Germinal center (tissue), 1 donor: Measurements from ENCODE around the gene KRTAP5-8.
"Not testable (repeated sequence)": the region's sequence is repeated elsewhere in the genome, so short reads cannot be mapped to it uniquely, and the experiment has no call there.

Source experiments
- DNase-seq: peaks from one replicate; pipeline ENCODE4 v3.0.0; 2012; ENCODE audit warnings: mixed read lengths, low spot score

Gene KRTAP5-8

DNA sequence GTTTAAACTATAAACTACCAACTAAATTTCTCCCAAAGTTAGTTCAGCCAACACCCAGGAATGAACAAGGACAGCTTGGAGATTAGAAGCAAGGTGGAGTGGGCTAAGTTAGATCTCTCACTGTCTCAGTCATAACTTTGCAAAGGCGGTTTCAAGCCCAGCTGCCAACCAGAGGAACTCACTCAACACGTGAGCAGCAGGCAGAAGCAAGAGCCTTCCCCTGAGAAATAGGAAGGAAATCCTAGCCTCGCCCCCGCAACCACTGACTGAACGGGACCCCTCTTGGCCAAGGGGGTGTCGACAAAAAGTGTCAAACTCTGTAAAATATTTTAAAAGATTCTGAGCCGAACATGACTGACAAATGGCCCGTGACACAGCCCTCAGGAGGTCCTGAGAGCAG is 6.0 kb downstream of the KRTAP5-8 start:
- DNase-seq: no peak

DNA sequence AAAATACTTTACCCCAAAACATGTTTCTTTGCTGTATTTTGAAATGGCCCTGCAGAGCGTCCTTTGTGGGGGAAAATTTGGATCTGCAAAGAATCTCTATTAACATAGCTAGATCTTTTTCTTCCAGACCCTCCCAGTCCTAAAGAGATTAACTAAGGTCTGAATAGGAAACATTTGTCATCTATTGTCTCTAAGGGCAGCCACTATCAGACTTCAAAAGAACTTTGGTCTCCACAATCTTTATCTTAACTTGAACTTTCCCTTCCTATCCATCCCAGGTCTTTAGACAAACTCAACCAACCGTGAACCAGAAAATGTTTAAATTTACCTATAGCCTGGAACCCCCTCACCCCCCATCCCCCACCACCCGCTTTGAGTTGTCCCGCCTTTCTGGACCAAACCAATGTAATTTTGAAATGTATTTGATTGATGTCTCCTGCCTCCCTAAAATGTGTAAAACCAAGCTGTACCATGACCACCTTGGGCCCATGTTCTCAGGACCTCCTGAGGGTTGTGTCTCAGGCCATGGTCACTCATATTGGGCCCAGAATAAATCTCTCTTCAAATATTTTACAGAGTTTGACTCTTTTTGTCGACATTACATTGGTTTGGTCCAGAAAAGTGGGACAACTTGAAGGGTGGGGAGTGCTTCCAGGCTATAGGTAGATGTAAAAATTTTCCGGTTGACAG is 6.8 kb downstream of the KRTAP5-8 start:
- DNase-seq: no peak

DNA sequence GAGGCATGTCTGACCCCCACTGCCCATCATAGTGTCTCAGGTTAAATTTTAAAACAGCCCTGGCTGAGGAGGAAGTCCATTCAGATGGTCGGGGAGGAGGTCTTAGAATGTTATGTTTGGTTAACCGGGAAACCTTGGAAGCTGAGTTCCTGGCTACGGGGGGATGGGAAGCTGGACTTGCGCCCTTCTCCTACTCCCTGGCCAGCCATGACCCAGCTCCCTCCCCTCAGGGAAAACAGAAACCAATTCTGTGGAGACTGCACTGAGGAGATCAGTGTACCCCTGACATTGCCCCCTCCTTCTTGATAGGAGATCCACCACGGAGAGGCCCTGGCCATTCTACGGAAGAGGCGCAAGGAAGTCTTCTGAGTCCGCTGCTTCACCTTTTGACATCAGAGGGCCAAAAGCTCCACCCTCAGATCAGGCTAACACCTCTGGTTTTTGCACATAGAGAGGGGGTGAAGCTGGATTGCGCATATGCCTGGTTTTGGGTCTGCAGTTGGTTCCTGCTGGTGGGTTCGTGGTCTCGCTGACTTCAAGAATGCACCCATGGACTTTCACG is 7.7 kb downstream of the KRTAP5-8 start:
- DNase-seq: no peak

DNA sequence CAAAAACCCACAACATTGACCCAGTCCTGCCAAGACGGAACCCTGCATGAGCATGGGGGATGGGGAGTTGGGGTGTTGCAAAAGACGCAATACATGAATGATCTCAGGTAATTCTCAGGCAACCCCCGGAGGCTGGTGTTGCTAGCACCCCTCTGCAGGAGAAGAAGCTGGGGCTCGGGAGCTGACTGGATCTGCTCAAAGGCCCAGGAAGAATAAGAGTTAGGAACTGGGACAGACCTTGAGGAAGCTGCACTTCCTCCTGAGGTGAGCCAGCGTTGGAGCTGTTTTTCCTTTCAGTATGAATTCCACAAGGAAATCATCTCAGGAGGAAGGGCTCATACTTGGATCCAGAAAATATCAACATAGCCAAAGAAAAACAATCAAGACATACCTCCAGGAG is 10.3 kb downstream of the KRTAP5-8 start, which contains the start of gene KRTAP5-9:
Gene KRTAP5-9, plus strand, starts transcription at position 301 of the 400 bp plus-strand sequence. CDS start 238 bp downstream, outside the sequence.
- DNase-seq: no peak

DNA sequence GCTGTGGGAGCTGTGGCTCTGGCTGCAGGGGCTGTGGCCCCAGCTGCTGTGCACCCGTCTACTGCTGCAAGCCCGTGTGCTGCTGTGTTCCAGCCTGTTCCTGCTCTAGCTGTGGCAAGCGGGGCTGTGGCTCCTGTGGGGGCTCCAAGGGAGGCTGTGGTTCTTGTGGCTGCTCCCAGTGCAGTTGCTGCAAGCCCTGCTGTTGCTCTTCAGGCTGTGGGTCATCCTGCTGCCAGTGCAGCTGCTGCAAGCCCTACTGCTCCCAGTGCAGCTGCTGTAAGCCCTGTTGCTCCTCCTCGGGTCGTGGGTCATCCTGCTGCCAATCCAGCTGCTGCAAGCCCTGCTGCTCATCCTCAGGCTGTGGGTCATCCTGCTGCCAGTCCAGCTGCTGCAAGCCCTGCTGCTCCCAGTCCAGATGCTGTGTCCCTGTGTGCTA is 10.9 kb downstream of the KRTAP5-8 start:
- no peak for DNase-seq

DNA sequence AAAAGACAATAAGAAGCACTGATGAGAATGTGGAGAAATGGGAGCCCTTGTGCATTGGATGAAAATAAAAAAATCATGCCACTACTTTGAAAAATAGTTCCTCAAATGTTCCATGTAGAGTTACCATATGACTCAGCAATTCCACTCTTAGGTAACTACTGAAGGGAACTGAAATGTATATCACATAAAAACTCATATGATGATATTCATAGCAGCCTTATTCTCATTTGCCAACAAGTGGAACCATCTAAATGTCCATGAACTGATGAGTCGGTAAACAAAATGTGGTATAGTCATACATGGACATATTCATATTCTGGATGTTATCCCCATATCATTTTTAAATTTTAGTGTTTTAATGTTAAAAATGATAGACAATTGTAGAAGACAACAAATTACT is 13.9 kb downstream of the KRTAP5-8 start:
- DNase-seq: no peak

DNA sequence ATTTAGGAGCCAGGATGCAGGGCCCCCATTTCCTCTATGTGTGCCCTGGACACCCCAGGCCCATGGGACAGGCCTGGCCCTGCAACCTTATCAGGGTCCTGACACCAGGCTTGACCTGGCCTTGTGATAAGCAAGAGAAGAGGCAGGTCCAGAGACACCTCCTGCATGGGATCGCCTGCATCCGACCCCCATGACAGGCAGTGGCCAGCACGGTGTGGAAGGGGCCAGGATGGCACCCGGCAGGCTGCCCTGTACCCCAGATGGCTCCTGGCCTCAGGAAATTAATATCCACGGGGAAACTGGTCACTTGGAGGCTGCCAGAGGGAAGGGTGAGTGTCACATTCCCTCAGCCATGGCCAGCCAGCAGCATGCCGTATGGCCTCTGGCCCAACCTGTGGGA is 17.2 kb downstream of the KRTAP5-8 start:
- no peak for DNase-seq

DNA sequence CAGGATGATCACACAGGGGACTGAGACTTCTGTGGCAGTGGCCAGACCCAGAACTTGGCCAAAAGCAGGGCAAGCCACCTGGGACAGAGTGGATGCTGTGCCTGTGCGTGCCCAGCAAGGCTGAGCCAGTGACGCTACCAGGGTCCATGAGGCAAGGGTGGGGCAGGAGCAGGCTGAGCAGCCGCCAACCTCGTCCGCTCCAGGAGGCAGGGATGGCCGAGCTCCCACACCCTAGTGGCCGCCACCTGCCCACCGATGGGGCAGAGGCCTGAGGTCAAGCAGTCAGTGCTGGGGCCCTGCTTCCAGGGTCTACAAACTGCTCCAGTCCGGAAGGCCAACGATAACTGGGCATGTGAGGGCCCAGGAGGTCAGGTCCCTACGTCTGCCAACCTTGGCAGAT is 17.7 kb downstream of the KRTAP5-8 start:
- no peak for DNase-seq

DNA sequence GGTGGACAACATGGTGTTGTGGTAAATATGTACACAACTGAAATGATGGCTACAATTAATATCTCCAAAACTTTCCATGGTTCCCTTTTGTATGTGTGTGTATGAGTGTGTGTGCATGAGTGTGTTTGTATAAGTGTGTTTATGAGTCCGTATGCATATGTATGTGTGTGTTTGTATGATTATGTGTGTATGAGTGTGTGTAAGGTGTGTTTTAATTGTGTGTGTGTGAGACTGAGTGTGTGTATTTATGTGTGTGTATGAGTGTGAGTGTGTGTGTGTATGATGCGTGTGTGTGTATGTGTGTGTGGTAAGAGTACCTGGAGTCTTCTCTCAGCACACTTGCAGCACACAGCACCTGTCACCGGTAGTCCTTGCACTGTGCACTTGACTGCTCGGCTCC is 18.2 kb downstream of the KRTAP5-8 start:
- DNase-seq: no peak

DNA sequence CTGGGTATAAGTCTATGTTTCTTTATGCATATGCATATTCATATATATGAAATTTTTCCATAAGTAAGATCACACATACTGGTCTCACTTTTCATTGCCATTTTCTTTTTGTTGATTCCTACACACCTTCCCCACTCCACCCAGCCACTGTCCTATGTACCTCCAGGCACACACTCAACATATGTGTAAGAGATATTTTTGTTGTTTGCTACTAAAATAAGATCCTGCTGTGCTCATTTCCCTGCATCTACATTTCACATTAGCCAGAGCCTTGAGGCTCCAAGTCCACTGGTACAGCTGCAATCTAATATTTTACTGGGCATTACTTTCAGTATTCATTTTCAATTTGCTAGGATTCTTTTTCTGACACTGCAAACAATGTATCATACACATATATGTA is 19.4 kb downstream of the KRTAP5-8 start:
- DNase-seq: no peak

DNA sequence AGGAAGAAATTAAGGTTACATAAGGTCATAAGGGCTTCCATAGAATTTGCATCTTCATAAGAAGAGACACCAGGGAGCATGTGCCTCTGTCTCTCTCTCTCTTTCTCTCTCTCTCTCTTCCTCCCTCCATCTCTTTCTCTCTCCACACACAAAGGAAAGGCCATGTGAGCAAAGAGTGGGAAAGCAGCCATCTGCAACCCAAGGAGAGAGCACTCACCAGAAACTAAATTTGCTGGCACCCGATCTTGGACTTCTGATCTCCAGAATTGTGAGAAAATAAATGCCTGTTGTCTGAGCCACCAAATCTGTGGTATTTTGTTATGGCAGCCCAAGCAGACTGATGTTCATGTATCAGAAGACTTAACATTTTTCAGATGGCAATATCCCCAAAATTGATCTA is 21.2 kb downstream of the KRTAP5-8 start:
- no peak for DNase-seq

DNA sequence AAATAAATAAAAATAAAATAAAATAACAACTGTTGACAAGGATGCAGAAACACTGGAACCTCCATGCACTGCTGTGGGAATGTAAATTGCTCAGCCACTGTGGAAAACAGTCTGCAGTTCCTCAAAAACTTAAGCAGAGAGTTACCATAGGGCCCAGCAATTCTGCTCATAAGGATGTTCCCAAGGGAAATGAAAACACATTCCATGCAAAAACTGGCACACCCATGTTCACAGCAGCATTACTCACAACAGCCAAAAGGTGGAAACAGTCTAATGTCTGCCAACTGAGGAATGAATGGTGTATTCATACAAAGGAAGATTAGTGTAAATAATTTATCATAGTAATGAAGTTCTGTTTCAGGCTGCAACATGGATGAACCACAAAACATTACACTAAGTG is 24.3 kb downstream of the KRTAP5-8 start:
- DNase-seq: no peak

DNA sequence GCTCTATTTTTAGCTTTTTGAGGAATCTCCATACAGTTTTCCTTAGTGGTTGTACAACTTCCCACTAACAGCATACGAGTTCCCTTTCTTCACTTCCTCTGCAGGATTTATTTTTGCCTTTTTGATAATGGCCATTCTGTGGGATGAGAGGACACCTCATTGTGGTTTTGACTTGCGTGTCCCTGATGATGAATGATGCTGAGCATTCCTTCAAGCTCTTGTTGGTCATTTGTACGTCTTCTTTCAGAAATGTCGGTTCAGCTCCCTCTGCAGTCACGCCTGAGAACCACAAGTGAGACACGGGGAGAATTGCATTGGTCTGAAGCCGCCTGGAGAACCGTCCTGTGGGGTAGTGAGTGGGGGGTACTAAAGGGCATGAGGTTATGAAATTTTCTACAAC is 25.6 kb downstream of the KRTAP5-8 start:
- peak; percentile 27 for DNase-seq

DNA sequence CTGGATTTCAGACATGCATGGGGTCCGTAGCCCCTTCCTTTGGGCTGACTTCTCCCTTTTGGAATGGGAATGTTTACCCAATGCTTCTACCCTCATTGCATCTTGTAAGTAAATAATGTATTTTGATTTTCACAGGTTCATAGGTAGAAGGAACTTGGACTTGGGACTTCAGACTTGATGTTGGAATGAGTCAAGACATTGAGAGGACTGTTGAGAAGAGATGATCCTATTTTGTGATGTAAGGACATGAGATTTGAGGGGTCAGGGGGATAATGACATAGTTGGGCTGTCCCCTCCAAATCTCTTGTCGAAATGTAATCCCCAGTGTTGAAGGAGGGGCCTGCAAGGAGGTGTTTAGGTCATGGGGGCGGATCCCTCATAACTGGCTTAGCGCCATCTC is 26.6 kb downstream of the KRTAP5-8 start:
- DNase-seq: no peak

DNA sequence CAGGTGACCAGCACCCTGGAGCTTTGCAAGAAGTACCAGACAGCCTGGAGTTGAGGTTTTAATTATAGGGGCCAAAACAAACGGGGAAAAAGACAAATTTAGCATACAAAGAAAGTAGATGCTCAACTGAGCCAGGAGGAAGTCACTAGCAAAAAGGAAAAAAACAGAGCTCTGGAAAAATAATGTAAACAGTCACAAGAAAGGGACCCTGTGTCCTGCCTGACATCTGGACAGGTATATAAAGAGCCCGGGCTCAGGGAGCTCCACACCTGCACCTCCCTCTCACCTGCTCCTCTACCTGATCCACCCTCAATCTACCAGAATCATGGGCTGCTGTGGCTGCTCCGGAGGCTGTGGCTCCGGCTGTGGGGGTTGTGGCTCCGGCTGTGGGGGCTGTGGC is 27.4 kb downstream of the KRTAP5-8 start, which contains the start of gene KRTAP5-10:
Gene KRTAP5-10, plus strand, starts transcription at position 301 of the 400 bp plus-strand sequence. Its CDS starts 25 bp downstream, at position 326.
- no peak for DNase-seq

DNA sequence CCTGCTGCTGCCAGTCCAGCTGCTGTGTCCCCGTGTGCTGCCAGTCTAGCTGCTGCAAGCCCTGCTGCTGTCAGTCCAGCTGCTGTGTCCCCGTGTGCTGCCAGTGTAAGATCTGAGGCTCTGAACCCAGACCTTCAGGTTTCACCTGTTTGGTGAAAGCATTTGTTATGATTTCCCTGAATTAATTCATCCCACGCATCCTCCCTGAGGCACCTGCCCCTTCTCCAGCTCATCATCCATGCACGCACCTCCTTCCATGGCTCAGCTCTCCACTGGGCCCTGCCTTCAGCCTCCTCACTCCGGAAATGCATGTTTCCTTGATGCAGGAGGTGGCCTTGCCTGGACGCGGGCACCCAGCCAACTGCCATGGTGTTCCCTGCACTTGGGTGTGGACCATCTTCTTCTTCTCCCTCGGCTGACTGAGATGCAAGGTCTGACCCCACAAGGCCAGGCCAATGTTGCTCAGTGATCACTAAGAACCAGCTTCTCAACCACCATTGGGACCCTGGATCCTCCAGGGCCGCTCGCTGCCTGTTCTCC is 28.3 kb downstream of the KRTAP5-8 start:
- DNase-seq: no peak

DNA sequence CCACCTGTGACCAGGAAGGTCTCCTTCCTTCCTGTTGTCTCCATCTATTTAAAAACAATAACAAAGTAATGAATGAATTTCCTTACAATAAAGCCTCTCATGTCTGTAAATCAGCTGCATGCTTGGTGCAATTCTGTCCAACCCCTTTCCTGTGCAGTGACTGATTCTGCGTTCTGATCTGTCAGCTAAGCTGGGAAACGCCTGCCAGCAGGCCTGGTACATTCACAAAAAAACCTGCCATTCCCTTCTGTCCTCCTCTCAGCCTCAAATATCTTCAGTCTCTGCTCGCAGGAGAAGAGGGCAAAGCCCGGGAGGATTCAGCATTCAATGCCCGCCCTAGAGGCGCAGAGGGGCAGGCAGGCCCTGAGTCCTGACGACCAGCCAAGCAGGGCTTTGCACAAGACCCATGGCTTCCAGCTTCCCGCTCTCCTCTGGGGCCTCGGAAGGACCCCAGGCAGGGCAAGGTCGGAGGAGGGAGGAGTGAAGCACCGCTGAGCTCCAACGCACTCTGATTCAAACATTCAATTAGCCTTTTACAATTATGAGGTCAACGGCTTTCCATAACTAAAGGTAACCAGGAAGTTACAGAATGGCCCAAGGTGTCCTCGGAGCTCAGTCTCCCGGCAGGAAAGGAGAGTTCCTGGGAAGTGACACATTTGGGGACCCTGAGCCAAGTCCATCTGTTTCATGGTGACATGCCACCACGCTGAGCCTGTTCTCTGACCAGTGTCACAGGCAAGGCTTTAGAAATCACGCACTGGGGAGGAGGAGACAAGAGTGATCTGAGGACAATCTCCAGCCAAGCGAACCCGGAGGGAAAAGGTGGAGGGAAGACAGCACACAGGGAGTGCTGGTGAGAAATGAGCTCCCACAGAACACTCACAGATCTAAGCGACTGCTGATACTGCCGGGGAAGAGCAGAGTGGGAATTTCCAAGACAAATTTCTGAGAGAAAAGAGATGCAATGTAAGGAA is 29.1 kb downstream of the KRTAP5-8 start:
- DNase-seq: not testable (repeated sequence)

DNA sequence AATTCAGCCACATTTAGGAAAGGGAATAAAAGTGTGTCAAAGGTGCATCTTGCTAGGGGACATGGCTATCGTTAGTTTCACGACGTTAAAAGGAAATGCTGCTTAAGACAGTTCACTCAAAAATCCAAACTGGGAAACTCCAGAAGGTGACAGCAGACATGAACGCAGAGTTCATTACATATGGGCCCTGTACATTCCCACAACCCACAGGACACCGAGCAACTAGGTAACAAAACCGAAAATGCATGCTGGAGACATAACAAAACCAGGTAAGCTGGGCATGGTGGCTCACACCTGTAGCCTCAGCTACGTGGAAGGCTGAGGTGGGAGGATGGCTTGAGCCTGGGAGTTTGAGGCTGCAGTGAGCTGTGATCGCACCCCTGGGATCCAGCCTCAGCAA is 29.8 kb downstream of the KRTAP5-8 start:
- not testable (repeated sequence) for DNase-seq

DNA sequence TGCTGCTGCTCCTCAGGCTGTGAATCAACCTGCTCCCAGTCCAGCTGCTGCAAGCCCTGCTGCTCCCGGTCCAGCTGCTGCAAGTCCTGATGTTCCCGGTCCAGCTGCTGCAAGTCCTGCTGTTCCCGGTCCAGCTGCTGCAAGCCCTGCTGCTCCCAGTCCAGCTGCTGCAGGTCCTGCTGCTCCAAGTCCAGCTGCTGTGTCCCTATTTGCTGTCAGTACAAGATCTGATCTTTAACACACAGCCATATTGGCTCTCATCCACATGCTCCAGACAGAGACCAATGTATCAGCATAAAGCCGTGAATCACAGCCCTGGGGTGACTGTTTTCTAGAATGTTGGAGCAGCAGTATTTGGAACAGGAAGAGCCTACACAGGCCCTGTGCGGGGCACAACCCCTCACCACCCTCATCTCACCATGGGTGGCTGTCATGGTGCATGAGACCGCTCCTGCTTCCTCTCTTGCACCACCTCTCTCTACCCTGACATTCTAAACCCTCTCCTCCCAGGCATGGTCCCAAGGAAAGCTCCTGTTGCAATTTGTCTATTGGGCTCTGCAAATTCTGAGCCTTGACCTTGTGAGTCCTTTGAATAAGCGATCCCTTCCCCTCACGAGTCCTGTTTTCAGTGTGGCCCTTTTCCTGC is 31.0 kb downstream of the KRTAP5-8 start:
- no peak for DNase-seq

DNA sequence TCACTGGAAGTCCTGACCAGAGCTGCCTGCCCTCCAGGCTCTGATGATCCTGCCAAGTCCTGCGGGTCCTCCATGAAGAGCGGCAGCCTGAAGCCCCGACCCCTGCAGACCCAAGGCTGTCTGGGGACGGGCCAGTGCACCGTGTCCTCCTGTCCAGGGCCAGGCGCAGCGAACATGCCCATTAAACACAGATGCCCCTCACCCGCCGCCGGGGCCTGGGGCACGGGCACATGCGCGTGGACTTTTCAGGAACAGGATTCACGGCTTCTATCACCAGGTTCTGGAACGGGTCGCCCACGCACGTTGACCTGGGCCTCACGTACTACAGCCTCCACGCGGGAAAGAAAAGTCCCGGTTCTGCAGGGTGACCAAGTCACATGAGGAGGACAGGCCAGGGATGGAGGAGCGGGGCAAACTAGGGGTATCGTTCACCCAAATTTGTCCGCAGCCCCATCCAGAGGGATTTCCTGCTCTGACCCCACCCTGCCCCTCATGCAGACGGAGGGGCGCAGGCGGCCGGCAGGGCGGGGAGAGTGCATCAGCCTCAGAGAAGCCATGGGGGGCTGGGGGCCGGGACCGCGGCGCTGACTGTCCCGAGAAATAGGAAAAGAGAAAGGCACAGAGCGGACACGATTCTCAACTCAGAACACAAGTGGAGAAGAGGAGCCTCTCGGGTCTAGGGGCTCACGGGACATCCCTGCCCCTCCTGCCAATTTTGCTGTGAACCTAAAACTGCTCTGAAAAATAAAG is 33.5 kb downstream of the KRTAP5-8 start:
- DNase-seq: not testable (repeated sequence)

DNA sequence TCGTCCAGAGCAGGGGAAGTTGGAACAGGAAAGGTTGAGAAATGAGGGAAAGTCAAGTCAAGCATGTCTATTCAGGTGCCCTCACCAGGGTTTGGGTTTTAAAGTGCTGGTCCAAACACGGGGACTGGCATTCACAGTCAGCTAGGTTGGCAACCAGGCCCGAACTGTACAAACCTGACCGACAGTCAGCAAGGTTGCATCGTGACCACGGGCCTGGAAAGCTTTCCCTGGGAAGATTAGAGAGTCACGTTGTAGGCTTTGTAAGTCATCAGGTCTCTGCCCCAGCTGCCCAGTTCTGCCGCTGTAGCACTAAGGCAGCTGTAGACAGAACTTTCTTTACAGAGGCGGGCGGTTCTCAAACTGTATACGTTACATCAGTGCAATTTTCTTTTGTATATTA is 35.0 kb downstream of the KRTAP5-8 start:
- no peak for DNase-seq
